ENCODE data around the gene QPCT. TPM values are rescaled to one million over a fixed set of nuclear protein-coding genes. Genes with fewer than 3 reads are reported as not detected.

QPCT gene
- total RNA-seq, 1 experiment from 2014 or later: 13.6 TPM

DNA sequence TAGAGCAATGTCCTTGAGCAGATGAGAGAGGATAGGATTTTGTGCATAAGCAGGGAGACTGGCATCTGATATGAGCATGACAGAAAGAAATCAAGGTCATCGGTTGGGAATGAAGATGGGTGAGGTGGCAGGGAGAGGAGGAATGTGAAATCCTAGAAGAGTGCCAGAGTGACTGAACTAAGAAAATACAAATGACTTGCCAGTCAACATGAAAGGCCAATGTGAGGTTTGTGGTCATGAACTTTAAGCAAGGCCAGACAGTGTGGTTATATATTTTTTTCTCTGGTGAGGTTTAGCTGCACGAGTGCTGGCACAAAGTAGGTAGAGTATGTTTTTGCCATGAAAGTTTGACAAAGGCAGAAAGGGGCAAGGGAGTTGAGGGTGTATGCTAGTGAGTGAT, 21.2 kb downstream of the QPCT start:
- Mint-ChIP-seq H3K27me3 (ENCODE audit: low read depth) (no peaks in the 10 kb centered on the region), H3K27ac (no peak overlapping the region), H3K4me3 (no peak overlapping the region), H3K36me3 (no peaks in the 10 kb centered on the region; the same call in 1 of the 2 replicates), H3K4me1 (no peaks in the 10 kb centered on the region), H3K9me3 (no peaks in the 10 kb centered on the region)
- DNase-seq (ENCODE audit: low spot score) (no peak), ATAC-seq (no peak)
- TF ChIP-seq, protein P1, sequence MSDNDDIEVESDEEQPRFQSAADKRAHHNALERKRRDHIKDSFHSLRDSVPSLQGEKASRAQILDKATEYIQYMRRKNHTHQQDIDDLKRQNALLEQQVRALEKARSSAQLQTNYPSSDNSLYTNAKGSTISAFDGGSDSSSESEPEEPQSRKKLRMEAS (CRISPR knock-in tag; IDR thresholded peaks at IDR 0.05): no peak
- TF ChIP-seq, protein P2, sequence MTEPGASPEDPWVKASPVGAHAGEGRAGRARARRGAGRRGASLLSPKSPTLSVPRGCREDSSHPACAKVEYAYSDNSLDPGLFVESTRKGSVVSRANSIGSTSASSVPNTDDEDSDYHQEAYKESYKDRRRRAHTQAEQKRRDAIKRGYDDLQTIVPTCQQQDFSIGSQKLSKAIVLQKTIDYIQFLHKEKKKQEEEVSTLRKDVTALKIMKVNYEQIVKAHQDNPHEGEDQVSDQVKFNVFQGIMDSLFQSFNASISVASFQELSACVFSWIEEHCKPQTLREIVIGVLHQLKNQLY (CRISPR knock-in tag; IDR thresholded peaks at IDR 0.05): no peak
- TF ChIP-seq CTCF (IDR thresholded peaks at IDR 0.05) (no peak), ZNF232 (CRISPR knock-in tag; IDR thresholded peaks at IDR 0.05) (no peak), TP53 (CRISPR knock-in tag; IDR thresholded peaks at IDR 0.05) (no peak), ZNF317 (CRISPR knock-in tag; IDR thresholded peaks at IDR 0.05; ENCODE audit: borderline replicate concordance, low read depth) (no peak), TEAD1 (CRISPR knock-in tag; IDR thresholded peaks at IDR 0.05) (no peak), IRF2 (CRISPR knock-in tag; IDR thresholded peaks at IDR 0.05; ENCODE audit: borderline replicate concordance, low read depth) (no peak), NFYB (CRISPR knock-in tag; conservative IDR thresholded peaks at IDR 0.05; ENCODE audit: low read depth) (no peak), NFATC4 (CRISPR knock-in tag; IDR thresholded peaks at IDR 0.05) (no peak), EMX1 (CRISPR knock-in tag; IDR thresholded peaks at IDR 0.05) (no peak), GRHL2 (CRISPR knock-in tag; IDR thresholded peaks at IDR 0.05; ENCODE audit: insufficient replicate concordance, severe bottlenecking) (no peak)
- TF ChIP-seq, protein P3, sequence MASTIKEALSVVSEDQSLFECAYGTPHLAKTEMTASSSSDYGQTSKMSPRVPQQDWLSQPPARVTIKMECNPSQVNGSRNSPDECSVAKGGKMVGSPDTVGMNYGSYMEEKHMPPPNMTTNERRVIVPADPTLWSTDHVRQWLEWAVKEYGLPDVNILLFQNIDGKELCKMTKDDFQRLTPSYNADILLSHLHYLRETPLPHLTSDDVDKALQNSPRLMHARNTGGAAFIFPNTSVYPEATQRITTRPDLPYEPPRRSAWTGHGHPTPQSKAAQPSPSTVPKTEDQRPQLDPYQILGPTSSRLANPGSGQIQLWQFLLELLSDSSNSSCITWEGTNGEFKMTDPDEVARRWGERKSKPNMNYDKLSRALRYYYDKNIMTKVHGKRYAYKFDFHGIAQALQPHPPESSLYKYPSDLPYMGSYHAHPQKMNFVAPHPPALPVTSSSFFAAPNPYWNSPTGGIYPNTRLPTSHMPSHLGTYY (CRISPR knock-in tag; IDR thresholded peaks at IDR 0.05): no peak
- ChIA-PET POLR2A (no interaction called here), CTCF (no interaction called here)

- ATAC-seq: no peak
These were observed 22.3 kb downstream of the QPCT start for GRCh38 chr2:37366773-37367172.

More at GRCh38 chr2:37366773-37367172, 22.3 kb downstream of the QPCT start:
- POLR2A ChIA-PET: interaction anchor here (0.6 kb wide), 1 partner anchor 201 kb away, joined by 3 read pairs; no protein-coding TSS in a partner anchor
- TF ChIP-seq, protein P4, sequence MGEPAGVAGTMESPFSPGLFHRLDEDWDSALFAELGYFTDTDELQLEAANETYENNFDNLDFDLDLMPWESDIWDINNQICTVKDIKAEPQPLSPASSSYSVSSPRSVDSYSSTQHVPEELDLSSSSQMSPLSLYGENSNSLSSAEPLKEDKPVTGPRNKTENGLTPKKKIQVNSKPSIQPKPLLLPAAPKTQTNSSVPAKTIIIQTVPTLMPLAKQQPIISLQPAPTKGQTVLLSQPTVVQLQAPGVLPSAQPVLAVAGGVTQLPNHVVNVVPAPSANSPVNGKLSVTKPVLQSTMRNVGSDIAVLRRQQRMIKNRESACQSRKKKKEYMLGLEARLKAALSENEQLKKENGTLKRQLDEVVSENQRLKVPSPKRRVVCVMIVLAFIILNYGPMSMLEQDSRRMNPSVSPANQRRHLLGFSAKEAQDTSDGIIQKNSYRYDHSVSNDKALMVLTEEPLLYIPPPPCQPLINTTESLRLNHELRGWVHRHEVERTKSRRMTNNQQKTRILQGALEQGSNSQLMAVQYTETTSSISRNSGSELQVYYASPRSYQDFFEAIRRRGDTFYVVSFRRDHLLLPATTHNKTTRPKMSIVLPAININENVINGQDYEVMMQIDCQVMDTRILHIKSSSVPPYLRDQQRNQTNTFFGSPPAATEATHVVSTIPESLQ (CRISPR knock-in tag; IDR thresholded peaks at IDR 0.05): no peak
- TF ChIP-seq, protein P1 (CRISPR knock-in tag; IDR thresholded peaks at IDR 0.05): no peak
- no peak for TF ChIP-seq ZNF138 (CRISPR knock-in tag; conservative IDR thresholded peaks at IDR 0.05)
- no peak for TF ChIP-seq NFE2L1 (CRISPR knock-in tag; IDR thresholded peaks at IDR 0.05)
- no peak for TF ChIP-seq ZNF532 (CRISPR knock-in tag; IDR thresholded peaks at IDR 0.05; ENCODE audit: borderline replicate concordance)
- no peak for TF ChIP-seq ZNF317 (CRISPR knock-in tag; IDR thresholded peaks at IDR 0.05; ENCODE audit: borderline replicate concordance, low read depth)
- Mint-ChIP-seq H3K4me1 (no peaks in the 10 kb centered on the region), H3K4me3 (no peak overlapping the region), H3K27me3 (ENCODE audit: low read depth) (no peaks in the 10 kb centered on the region), H3K9me3 (no peaks in the 10 kb centered on the region), H3K36me3 (no peaks in the 10 kb centered on the region; the same call in 1 of the 2 replicates), H3K27ac (no peak overlapping the region)
- no peak for DNase-seq (ENCODE audit: low spot score)
- CTCF ChIA-PET: no interaction called here
